ENCODE data around the gene POLR3E.

DNA sequence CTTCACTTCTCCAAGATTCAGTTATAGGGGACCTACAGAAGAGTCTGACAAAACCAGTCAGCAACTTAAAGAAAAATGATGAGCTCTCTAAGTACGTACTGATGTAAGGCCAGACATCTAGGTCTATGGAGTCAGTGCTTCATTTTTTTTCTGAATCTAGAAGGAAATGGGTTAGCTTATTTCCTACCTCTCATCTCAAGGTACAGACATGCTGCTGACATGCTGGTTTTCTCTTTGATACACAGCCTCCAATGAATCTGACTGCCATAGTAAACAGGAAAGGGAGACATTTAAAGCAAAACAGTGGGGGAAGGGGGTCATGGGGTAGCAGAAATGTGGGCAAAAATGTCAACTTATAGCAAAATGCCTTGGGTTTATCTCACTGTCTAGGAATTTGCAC is 60.8 kb downstream of the POLR3E start:
- TF ChIP-seq, protein P1, sequence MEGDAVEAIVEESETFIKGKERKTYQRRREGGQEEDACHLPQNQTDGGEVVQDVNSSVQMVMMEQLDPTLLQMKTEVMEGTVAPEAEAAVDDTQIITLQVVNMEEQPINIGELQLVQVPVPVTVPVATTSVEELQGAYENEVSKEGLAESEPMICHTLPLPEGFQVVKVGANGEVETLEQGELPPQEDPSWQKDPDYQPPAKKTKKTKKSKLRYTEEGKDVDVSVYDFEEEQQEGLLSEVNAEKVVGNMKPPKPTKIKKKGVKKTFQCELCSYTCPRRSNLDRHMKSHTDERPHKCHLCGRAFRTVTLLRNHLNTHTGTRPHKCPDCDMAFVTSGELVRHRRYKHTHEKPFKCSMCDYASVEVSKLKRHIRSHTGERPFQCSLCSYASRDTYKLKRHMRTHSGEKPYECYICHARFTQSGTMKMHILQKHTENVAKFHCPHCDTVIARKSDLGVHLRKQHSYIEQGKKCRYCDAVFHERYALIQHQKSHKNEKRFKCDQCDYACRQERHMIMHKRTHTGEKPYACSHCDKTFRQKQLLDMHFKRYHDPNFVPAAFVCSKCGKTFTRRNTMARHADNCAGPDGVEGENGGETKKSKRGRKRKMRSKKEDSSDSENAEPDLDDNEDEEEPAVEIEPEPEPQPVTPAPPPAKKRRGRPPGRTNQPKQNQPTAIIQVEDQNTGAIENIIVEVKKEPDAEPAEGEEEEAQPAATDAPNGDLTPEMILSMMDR (IDR thresholded peaks at IDR 0.05) = no peak
- TF ChIP-seq POLR2A (IDR thresholded peaks at IDR 0.05) = no peak

Measured in esophagus squamous epithelium (tissue), 4 donors.